Caco-2 (cell line): ENCODE data around the gene USP10. TPM values are rescaled to one million over a fixed set of nuclear protein-coding genes. Genes with fewer than 3 reads are reported as not detected.

ENCODE experiments used
- BruUV-seq: library from RNA; stranded (reverse); fragments of 400-500 nt; replicated peaks from 2 replicates; lab custom pipeline; 2021; lab: Mats Ljungman, UMichigan
- CTCF ChIA-PET: fragments of 300-600 bp; sonication (Branson Sonifier 250); formaldehyde crosslinking; loops from one replicate; lab custom pipeline; 2022; ENCODE audit warnings: antibody characterized with exemption; lab: Charles Lee
- POLR2A ChIA-PET: fragments of 300-600 bp; sonication (Branson Sonifier 250); formaldehyde crosslinking; loops from one replicate; lab custom pipeline; 2022; ENCODE audit warnings: antibody characterized with exemption; lab: Charles Lee
- DNase-seq, 2 experiments: peaks; one replicate each; pipeline versions ENCODE4 v3.0.0 to v3.0.0-alpha.2; 2020 to 2022
- H3K27me3 ChIP-seq: replicated peaks from 2 replicates; pipeline ENCODE4 v1.6.0; 2011; ENCODE audit warnings: low read length; ENCODE audit not compliant: control insufficient read depth, insufficient read depth
- H3K36me3 ChIP-seq: 2 replicates; pipeline ENCODE4 v1.5.1; 2011; ENCODE audit warnings: low read length; ENCODE audit not compliant: control insufficient read depth, insufficient read depth
- H3K4me1 ChIP-seq: fragments of 250-450 bp; sonication (Bioruptor Pico); 2 replicates; pipeline ENCODE4 v1.5.1; 2020; ENCODE audit warnings: mild to moderate bottlenecking
- H3K4me3 ChIP-seq: 2 replicates; pipeline ENCODE4 v1.5.1; 2011; ENCODE audit warnings: low read depth, mild to moderate bottlenecking, control low read depth, low read length
- H3K9me3 ChIP-seq: fragments of 250-450 bp; sonication (Bioruptor Pico); 2 replicates; pipeline ENCODE4 v1.5.1; 2020; ENCODE audit warnings: mild to moderate bottlenecking, moderate library complexity
- H3K27ac Mint-ChIP-seq: one replicate; pipeline ENCODE4 v1.8.0; 2022; ENCODE audit warnings: mixed read lengths; ENCODE audit not compliant: unreplicated experiment
- H3K27me3 Mint-ChIP-seq: one replicate; pipeline ENCODE4 v1.8.0; 2022; ENCODE audit warnings: mixed read lengths; ENCODE audit not compliant: insufficient read depth, unreplicated experiment
- H3K36me3 Mint-ChIP-seq: one replicate; pipeline ENCODE4 v1.8.0; 2022; ENCODE audit warnings: mild to moderate bottlenecking, mixed read lengths; ENCODE audit not compliant: insufficient read depth, unreplicated experiment
- H3K4me1 Mint-ChIP-seq: one replicate; pipeline ENCODE4 v1.8.0; 2022; ENCODE audit warnings: low read depth, mixed read lengths; ENCODE audit not compliant: unreplicated experiment
- H3K4me3 Mint-ChIP-seq: one replicate; pipeline ENCODE4 v1.8.0; 2022; ENCODE audit warnings: mild to moderate bottlenecking, moderate library complexity, mixed read lengths; ENCODE audit not compliant: unreplicated experiment
- H3K9me3 Mint-ChIP-seq: one replicate; pipeline ENCODE4 v1.8.0; 2022; ENCODE audit warnings: mixed read lengths; ENCODE audit not compliant: unreplicated experiment
- intact Hi-C: fragments of 100-400 bp; cut with micrococcal nuclease; formaldehyde crosslinking; loops from one replicate; pipeline ENCODE4 v1.10.0; 2022; ENCODE audit not compliant: unreplicated experiment
- total RNA-seq: library from RNA; stranded (reverse); gene quantifications from 2 replicates; pipeline ENCODE4 v1.2.3, GENCODE V29; 2022
- TF ChIP-seq, protein P1 (sequence below), 2 experiments: fragments of 200-600 bp in 1 of 2; IDR thresholded peaks; 1 replicate in 1 of 2; 2 replicates in 1 of 2; pipeline versions ENCODE4 v1.5.1 to v1.8.0; 2011 to 2022; ENCODE audit warnings: antibody characterized with exemption in 1 of 2, control low read depth in 1 of 2, inconsistent platforms in 1 of 2, low read depth in 1 of 2, low read length in 1 of 2, mild to moderate bottlenecking in 1 of 2, moderate library complexity in 1 of 2; ENCODE audit not compliant: insufficient read depth in 1 of 2, severe bottlenecking in 1 of 2, unreplicated experiment in 1 of 2

Gene USP10
- total RNA-seq, 1 experiment from 2014 or later = 147 TPM

DNA sequence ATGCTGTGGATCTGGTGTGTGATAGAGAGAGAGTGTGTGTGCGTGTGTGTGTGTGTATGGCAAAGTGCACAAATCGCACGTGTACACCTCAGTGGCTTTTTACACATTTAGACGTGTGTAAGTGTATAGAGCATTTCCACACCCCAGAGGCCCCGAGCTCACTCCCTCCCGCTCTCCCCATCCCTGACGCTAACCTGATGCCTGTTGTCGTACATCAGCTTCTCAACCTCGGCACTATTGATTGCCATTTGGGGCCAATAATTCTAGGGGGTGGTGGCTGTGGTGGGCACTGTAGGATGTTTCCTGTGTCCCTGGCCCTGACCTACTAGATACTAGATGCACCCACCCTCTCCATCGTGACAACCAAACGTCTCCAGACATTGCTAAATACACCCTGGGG lies 89.6 kb downstream of the USP10 start:
- no TSS peak for BruUV-seq
- no peaks in the 10 kb centered on the region for H3K4me1 ChIP-seq
- no peak for DNase-seq
- TF ChIP-seq, protein P1, sequence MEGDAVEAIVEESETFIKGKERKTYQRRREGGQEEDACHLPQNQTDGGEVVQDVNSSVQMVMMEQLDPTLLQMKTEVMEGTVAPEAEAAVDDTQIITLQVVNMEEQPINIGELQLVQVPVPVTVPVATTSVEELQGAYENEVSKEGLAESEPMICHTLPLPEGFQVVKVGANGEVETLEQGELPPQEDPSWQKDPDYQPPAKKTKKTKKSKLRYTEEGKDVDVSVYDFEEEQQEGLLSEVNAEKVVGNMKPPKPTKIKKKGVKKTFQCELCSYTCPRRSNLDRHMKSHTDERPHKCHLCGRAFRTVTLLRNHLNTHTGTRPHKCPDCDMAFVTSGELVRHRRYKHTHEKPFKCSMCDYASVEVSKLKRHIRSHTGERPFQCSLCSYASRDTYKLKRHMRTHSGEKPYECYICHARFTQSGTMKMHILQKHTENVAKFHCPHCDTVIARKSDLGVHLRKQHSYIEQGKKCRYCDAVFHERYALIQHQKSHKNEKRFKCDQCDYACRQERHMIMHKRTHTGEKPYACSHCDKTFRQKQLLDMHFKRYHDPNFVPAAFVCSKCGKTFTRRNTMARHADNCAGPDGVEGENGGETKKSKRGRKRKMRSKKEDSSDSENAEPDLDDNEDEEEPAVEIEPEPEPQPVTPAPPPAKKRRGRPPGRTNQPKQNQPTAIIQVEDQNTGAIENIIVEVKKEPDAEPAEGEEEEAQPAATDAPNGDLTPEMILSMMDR (IDR thresholded peaks at IDR 0.05; ENCODE audit: insufficient read depth in 1 of 2, low read depth in 1 of 2, low read length in 1 of 2, severe bottlenecking in 1 of 2, unreplicated experiment in 1 of 2) = no peak
- H3K27me3 Mint-ChIP-seq = no peaks in the 10 kb centered on the region
- no peak overlapping the region for H3K4me3 ChIP-seq
- H3K36me3 Mint-ChIP-seq = no peaks in the 10 kb centered on the region
- H3K27ac Mint-ChIP-seq = no peak overlapping the region
- intact Hi-C loops = no loop called here
- H3K4me3 Mint-ChIP-seq = no peak overlapping the region
- no peaks in the 10 kb centered on the region for H3K9me3 Mint-ChIP-seq
- no peaks in the 10 kb centered on the region for H3K9me3 ChIP-seq
- H3K36me3 ChIP-seq = no peaks in the 10 kb centered on the region
- H3K4me1 Mint-ChIP-seq = no peaks in the 10 kb centered on the region
- CTCF ChIA-PET = interaction anchor here (0.5 kb wide), 1 partner anchor 32 kb away, joined by 3 read pairs; no protein-coding TSS in a partner anchor
- POLR2A ChIA-PET = no interaction called here
- no peaks in the 10 kb centered on the region for H3K27me3 ChIP-seq

- no peaks in the 10 kb centered on the region for H3K27me3 ChIP-seq
- no peak overlapping the region for H3K4me3 ChIP-seq
- H3K27me3 Mint-ChIP-seq = no peaks in the 10 kb centered on the region
- no peaks in the 10 kb centered on the region for H3K9me3 Mint-ChIP-seq
- no peak for DNase-seq
- no peaks in the 10 kb centered on the region for H3K4me1 ChIP-seq
- no peak overlapping the region for H3K27ac Mint-ChIP-seq
- no TSS peak for BruUV-seq
- CTCF ChIA-PET = no interaction called here
- H3K36me3 Mint-ChIP-seq = no peaks in the 10 kb centered on the region
- no peaks in the 10 kb centered on the region for H3K36me3 ChIP-seq
- intact Hi-C loops = no loop called here
- POLR2A ChIA-PET = no interaction called here
- no peak overlapping the region for H3K4me3 Mint-ChIP-seq
- no peaks in the 10 kb centered on the region for H3K4me1 Mint-ChIP-seq
- no peaks in the 10 kb centered on the region for H3K9me3 ChIP-seq
- TF ChIP-seq, protein P1 (IDR thresholded peaks at IDR 0.05; ENCODE audit: insufficient read depth in 1 of 2, low read depth in 1 of 2, low read length in 1 of 2, severe bottlenecking in 1 of 2, unreplicated experiment in 1 of 2) = no peak
These were observed 90.5 kb downstream of the USP10 start for GRCh38 chr16:84790301-84790700.

DNA sequence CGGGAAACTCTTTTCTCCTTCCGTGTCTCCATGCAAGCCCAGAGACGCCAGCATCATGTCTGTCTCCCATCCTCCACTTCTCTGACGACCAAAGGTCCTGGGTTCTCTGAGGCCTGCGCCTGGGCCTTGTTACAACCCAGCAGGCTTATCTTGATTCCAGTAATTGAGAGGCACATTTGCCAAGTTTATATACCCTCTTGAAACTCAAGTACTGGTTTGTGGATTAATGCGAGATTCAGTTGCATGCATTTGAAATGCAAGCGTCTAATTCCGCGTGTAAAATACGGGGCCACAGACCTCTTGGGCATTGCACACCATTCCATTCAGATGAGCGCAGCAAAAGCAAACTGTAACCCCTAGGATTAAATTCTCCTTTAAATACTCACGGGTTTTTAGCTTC lies 91.3 kb downstream of the USP10 start:
- no TSS peak for BruUV-seq
- intact Hi-C loops = no loop called here
- no peaks in the 10 kb centered on the region for H3K36me3 Mint-ChIP-seq
- no peak overlapping the region for H3K27ac Mint-ChIP-seq
- H3K9me3 ChIP-seq = no peaks in the 10 kb centered on the region
- no peaks in the 10 kb centered on the region for H3K27me3 ChIP-seq
- no peak for DNase-seq
- H3K4me1 ChIP-seq = no peaks in the 10 kb centered on the region
- H3K36me3 ChIP-seq = no peaks in the 10 kb centered on the region
- no peaks in the 10 kb centered on the region for H3K4me1 Mint-ChIP-seq
- TF ChIP-seq, protein P1 (IDR thresholded peaks at IDR 0.05; ENCODE audit: insufficient read depth in 1 of 2, low read depth in 1 of 2, low read length in 1 of 2, severe bottlenecking in 1 of 2, unreplicated experiment in 1 of 2) = no peak
- no peak overlapping the region for H3K4me3 Mint-ChIP-seq
- ChIA-PET CTCF (no interaction called here), POLR2A (no interaction called here)
- no peaks in the 10 kb centered on the region for H3K9me3 Mint-ChIP-seq
- no peaks in the 10 kb centered on the region for H3K27me3 Mint-ChIP-seq
- no peak overlapping the region for H3K4me3 ChIP-seq
